Measurements from ENCODE around the gene GTF2IRD1.

The GTF2IRD1 gene

GRCh38 chr7:74581916-74582440 lies 128.3 kb downstream of the GTF2IRD1 start:
- H3K4me3 ChIP-seq (ENCODE audit: low read depth, low read length), result no peak overlapping the region
- TF ChIP-seq CTCF (IDR thresholded peaks at IDR 0.05; ENCODE audit: low read depth, low read length, missing control alignments), result no peak
- no peak for DNase-seq (ENCODE audit: low read depth)

DNA sequence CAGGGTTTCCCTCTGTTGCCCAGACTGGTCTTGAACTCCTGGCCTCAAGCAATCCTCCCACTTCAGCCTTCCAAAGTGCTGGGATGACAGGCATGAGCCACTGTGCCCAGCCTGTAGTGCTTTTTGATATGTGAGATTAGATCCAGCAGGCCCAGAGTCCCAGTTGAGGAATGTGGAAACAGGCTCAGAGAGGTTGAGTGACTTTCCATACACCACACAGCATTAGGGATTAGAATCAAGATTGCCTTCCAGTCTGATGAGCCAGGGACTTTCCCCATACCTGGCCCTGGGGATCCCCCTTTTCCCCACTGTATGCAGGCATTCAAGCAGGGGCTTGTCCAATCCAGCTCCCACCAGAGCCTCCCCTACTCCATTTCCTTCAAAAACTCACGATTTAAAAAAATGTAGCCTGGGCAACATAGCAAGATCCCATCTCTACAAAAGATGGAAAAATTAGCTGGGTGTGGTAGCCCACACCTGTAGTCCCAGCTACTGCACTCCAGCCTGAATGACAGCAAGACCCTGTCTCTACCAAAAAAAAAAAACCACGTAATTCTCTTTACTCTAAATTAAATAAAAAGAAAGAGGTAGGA lies 128.8 kb downstream of the GTF2IRD1 start:
- H3K4me3 ChIP-seq (ENCODE audit: low read depth, low read length), result no peak overlapping the region
- DNase-seq (ENCODE audit: low read depth), result no peak
- no peak for TF ChIP-seq CTCF (IDR thresholded peaks at IDR 0.05; ENCODE audit: low read depth, low read length, missing control alignments)

DNA sequence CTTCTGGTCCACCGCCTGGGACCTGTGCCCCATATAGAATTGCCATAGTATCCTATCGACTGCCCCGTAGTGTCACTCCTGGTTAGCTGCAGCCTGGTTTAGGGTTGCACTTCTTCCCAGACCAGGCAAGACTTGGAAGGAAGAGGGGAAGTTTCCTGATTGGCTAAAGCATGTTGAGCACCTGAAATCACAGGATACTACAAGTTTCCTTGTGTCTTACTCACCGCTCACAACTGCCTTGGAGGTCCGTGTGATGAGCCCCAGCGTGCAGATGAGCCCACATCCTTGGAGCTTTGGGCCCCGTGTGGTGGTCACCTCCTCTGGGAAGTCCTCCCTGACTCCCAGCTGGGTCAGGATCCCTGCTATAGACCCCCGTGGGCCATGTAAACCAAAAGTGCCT lies 129.9 kb downstream of the GTF2IRD1 start:
- no peak overlapping the region for H3K4me3 ChIP-seq (ENCODE audit: low read depth, low read length)
- no peak for DNase-seq (ENCODE audit: low read depth)
- no peak for TF ChIP-seq CTCF (IDR thresholded peaks at IDR 0.05; ENCODE audit: low read depth, low read length, missing control alignments)

- no peak for TF ChIP-seq CTCF (IDR thresholded peaks at IDR 0.05; ENCODE audit: low read depth, low read length, missing control alignments)
These were observed 130.7 kb downstream of the GTF2IRD1 start for GRCh38 chr7:74584160-74584954.

DNA sequence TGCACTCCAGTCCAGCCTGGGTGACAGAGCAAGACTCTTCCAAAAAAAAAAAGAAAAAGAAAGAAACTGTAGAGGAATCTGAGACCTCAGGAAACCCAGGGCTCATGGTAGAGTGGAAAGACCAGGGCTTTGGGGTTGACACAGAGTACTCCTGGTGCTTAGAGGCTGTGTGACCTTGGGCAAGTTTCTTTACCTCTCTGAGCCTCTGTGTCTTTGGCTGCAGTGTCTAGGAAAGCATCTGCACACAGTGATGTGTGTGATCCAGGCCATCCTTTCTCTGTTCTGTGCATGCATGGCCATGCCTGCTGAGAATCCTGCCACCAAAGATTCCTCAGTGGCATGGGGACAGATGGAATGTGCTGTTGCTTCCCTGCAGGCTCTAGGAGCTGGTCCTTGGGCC lies 132.1 kb downstream of the GTF2IRD1 start:
- no peak for DNase-seq (ENCODE audit: low read depth)
- H3K4me3 ChIP-seq (ENCODE audit: low read depth, low read length), result no peak overlapping the region
- TF ChIP-seq CTCF (IDR thresholded peaks at IDR 0.05; ENCODE audit: low read depth, low read length, missing control alignments), result no peak

More at GRCh38 chr7:74584160-74584954, 130.7 kb downstream of the GTF2IRD1 start:
- no peak overlapping the region for H3K4me3 ChIP-seq (ENCODE audit: low read depth, low read length)
- DNase-seq (ENCODE audit: low read depth), result no peak

- no peak for DNase-seq (ENCODE audit: low read depth)
- TF ChIP-seq CTCF (IDR thresholded peaks at IDR 0.05; ENCODE audit: low read depth, low read length, missing control alignments), result no peak
- no peak overlapping the region for H3K4me3 ChIP-seq (ENCODE audit: low read depth, low read length)
These were observed 132.8 kb downstream of the GTF2IRD1 start for GRCh38 chr7:74586258-74587175.

Measured in GM12864 (cell line).